ENCODE data around the gene PGM5.

DNA sequence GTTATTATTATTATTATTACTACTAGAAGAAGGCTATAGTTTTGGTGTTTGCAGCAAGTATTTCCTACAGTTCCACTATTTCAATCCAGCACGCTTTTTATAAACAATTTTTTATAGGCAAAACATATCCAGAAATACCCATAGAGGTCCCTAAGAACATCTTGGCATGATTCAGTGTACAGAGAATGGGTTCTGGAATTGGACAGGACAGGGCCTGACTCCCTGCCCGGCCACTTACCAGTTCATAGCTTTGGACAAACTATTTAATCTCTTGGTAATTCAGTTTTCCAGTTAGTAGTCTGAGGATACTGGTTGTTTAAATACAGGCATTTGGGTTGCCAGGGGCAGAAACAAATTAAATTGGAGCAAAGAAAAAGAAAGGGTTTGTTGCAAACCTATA lies 91.2 kb downstream of the PGM5 start:
- TF ChIP-seq, protein P1, sequence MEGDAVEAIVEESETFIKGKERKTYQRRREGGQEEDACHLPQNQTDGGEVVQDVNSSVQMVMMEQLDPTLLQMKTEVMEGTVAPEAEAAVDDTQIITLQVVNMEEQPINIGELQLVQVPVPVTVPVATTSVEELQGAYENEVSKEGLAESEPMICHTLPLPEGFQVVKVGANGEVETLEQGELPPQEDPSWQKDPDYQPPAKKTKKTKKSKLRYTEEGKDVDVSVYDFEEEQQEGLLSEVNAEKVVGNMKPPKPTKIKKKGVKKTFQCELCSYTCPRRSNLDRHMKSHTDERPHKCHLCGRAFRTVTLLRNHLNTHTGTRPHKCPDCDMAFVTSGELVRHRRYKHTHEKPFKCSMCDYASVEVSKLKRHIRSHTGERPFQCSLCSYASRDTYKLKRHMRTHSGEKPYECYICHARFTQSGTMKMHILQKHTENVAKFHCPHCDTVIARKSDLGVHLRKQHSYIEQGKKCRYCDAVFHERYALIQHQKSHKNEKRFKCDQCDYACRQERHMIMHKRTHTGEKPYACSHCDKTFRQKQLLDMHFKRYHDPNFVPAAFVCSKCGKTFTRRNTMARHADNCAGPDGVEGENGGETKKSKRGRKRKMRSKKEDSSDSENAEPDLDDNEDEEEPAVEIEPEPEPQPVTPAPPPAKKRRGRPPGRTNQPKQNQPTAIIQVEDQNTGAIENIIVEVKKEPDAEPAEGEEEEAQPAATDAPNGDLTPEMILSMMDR (IDR thresholded peaks at IDR 0.05; ENCODE audit: extremely low read depth in 1 of 2, insufficient read depth in 1 of 2, low read depth in 1 of 2, low read length in 2 of 2): no peak
- TF ChIP-seq POLR2A (IDR thresholded peaks at IDR 0.05; ENCODE audit: low read depth, low read length) (no peak), POLR2AphosphoS5 (IDR thresholded peaks at IDR 0.05; ENCODE audit: insufficient read depth, low read depth, low read length) (no peak), EZH2 (IDR thresholded peaks at IDR 0.05; ENCODE audit: borderline replicate concordance, low read depth, low read length, severe bottlenecking) (no peak), MAX (IDR thresholded peaks at IDR 0.05; ENCODE audit: insufficient read depth, insufficient read length) (no peak), FOS (IDR thresholded peaks at IDR 0.05; ENCODE audit: borderline replicate concordance, insufficient read depth, low read length) (no peak), JUN (IDR thresholded peaks at IDR 0.05; ENCODE audit: borderline replicate concordance, insufficient read depth, insufficient read length, low read depth) (no peak), MYC (IDR thresholded peaks at IDR 0.05; ENCODE audit: low read depth, low read length) (no peak)
